ENCODE results near the gene AARS2. TPM values are rescaled to one million over a fixed set of nuclear protein-coding genes. Genes with fewer than 3 reads are reported as not detected.
A peak's percentile ranks its signal among the peaks of the same experiment; 100 is the strongest.
"Not testable (repeated sequence)": the region's sequence is repeated elsewhere in the genome, so short reads cannot be mapped to it uniquely, and the experiment has no call there.

Gene AARS2
- total RNA-seq, 1 experiment from 2014 or later: 6.1 TPM

DNA sequence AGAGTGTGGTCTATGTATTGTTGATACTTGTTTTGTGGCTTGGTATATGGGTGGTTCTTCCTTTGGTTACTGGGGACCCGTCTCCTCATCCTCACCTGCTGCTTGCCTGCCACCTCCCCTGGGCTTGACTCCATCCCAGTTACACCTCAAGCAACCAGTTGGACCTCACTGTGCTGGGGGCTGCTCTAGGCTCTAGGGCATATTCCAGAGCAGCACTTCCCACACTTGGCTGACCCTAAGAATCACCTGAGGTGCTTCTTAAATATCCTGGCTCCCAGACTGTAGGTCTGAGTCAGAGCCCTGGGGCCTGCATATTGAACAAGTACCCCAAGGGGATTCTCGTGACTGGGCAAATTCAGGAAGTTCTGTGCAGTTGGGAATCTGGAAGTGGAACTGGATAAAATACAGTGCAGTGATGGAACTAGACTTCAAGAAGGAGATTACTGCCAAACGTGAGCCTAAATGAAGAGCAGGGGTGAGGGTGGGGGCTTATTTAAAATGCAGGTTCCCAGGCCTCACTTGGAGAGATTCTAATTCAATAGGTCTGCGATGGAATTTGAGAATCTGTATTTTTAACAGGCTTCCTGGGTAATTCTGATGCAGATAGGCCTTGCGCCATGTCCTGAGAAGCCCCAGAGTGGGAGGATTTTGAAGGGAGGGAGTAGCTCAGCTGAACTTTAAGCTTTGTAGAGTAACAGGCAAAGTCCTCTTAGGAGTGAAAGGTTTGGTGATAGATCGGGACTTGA lies 36.9 kb upstream of the AARS2 start:
- Histone ChIP-seq H3K9me3 (ENCODE audit: low read length) (no peaks in the 10 kb centered on the region), H3K79me2 (ENCODE audit: low read length) (no peaks in the 10 kb centered on the region), H3K4me1 (ENCODE audit: low read length) (no peaks in the 10 kb centered on the region), H3K9me2 (replicated peaks; ENCODE audit: insufficient read depth, low read length) (no peaks in the 10 kb centered on the region), H3K4me3 (ENCODE audit: low read length) (no peak overlapping the region), H3K27me3 (ENCODE audit: low read length) (no peaks in the 10 kb centered on the region), H3K9ac (ENCODE audit: low read length) (no peak overlapping the region), H3K27ac (ENCODE audit: low read length) (no peak overlapping the region), H3K36me3 (ENCODE audit: insufficient read depth, low read length) (no peaks in the 10 kb centered on the region), H3K4me2 (ENCODE audit: low read depth, low read length, poor library complexity, severe bottlenecking) (no peak overlapping the region), H2AFZ (ENCODE audit: low read length) (no peak overlapping the region), H4K20me1 (ENCODE audit: insufficient read depth, low read depth, low read length) (no peaks in the 10 kb centered on the region)
- DNase-seq: no peak

DNA sequence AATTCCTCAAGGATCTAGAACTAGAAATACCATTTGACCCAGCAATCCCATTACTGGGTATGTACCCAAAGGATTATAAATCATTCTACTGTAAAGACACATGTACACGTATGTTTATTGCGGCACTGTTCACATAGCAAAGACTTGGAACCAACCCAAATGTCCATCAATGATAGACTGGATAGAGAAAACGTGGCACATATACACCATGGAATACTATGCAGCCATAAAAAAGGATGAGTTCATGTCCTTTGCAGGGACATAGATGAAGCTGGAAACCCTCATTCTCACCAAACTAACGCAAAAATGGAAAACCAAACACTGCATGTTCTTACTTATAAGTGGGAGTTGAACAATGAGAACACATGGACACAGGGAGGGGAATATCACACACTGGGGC lies 33.7 kb upstream of the AARS2 start:
- H4K20me1 ChIP-seq (ENCODE audit: insufficient read depth, low read depth, low read length); H3K27ac ChIP-seq (ENCODE audit: low read length); H2AFZ ChIP-seq (ENCODE audit: low read length); H3K27me3 ChIP-seq (ENCODE audit: low read length); H3K4me3 ChIP-seq (ENCODE audit: low read length); H3K9me3 ChIP-seq (ENCODE audit: low read length); DNase-seq; H3K36me3 ChIP-seq (ENCODE audit: insufficient read depth, low read length); H3K4me2 ChIP-seq (ENCODE audit: low read depth, low read length, poor library complexity, severe bottlenecking); H3K79me2 ChIP-seq (ENCODE audit: low read length); H3K9me2 ChIP-seq (replicated peaks; ENCODE audit: insufficient read depth, low read length); H3K9ac ChIP-seq (ENCODE audit: low read length): not testable (repeated sequence)
- peaks cover 12% of the 10 kb centered on the region for H3K4me1 ChIP-seq (ENCODE audit: low read length)

DNA sequence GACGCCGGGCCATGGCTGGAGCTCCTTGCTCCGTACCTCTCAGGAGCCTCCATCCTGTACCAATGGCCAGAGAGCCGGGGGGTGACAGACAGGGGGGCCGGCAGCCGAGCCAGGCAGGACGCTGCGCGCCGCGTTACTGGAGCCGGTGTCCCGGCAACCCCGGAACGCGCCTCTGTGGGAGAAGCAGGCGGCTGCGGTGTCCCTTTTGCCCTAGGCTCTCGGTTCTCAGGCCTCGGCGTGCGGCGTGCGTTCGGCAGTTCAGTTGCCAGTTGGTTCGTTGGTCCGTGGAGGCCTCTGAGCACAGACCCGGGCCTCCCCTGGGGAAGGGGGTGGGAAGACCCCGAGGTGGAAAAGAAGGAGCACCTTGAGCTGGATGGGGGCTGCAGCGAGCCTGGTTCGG lies 29.3 kb upstream of the AARS2 start, which contains the start of gene SPATS1:
Gene SPATS1 (plus strand): TSS at position 162 of the 400 bp plus-strand sequence. CDS start 446 bp downstream, outside the sequence.
- Histone ChIP-seq H2AFZ (ENCODE audit: low read length) (peak within 1 kb of the TSS; percentile 90), H3K4me1 (ENCODE audit: low read length) (peaks cover 26% of the 10 kb centered on the region), H3K27me3 (ENCODE audit: low read length) (no peaks in the 10 kb centered on the region), H3K9ac (ENCODE audit: low read length) (no peak within 1 kb of the TSS), H3K9me3 (ENCODE audit: low read length) (no peaks in the 10 kb centered on the region), H3K79me2 (ENCODE audit: low read length) (no peaks in the 10 kb centered on the region), H3K36me3 (ENCODE audit: insufficient read depth, low read length) (no peaks in the 10 kb centered on the region), H3K27ac (ENCODE audit: low read length) (no peak within 1 kb of the TSS), H4K20me1 (ENCODE audit: insufficient read depth, low read depth, low read length) (no peaks in the 10 kb centered on the region), H3K4me2 (ENCODE audit: low read depth, low read length, poor library complexity, severe bottlenecking) (peak within 1 kb of the TSS; percentile 38), H3K4me3 (ENCODE audit: low read length) (no peak within 1 kb of the TSS), H3K9me2 (replicated peaks; ENCODE audit: insufficient read depth, low read length) (no peaks in the 10 kb centered on the region)
- DNase-seq: no peak

DNA sequence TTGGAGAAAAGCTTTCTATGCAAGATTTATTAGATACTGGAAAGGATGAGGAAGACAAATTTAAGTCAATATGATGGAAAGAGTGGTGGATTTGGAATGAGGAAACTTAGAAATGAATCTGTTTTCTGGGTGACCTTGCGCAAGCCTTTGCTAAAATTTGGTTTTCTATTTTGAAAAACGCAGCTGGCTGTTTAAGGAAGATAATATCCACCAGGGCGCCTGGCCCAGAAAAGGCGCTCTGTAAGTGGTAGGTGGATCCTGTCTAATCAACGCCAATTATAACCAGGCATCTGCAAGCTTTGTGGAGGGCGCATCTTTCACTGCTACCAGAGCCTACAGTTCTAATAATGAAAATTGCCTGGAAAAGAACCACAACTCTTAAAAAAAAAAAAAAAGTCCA lies 28.9 kb upstream of the AARS2 start:
- Histone ChIP-seq H2AFZ (ENCODE audit: low read length) (no peak overlapping the region), H3K4me3 (ENCODE audit: low read length) (no peak overlapping the region), H3K9me3 (ENCODE audit: low read length) (no peaks in the 10 kb centered on the region), H3K4me2 (ENCODE audit: low read depth, low read length, poor library complexity, severe bottlenecking) (no peak overlapping the region), H3K9me2 (replicated peaks; ENCODE audit: insufficient read depth, low read length) (no peaks in the 10 kb centered on the region), H3K36me3 (ENCODE audit: insufficient read depth, low read length) (no peaks in the 10 kb centered on the region), H3K4me1 (ENCODE audit: low read length) (peaks cover 26% of the 10 kb centered on the region), H3K79me2 (ENCODE audit: low read length) (no peaks in the 10 kb centered on the region), H3K27ac (ENCODE audit: low read length) (no peak overlapping the region), H3K9ac (ENCODE audit: low read length) (no peak overlapping the region), H4K20me1 (ENCODE audit: insufficient read depth, low read depth, low read length) (no peaks in the 10 kb centered on the region), H3K27me3 (ENCODE audit: low read length) (no peaks in the 10 kb centered on the region)
- DNase-seq: no peak

DNA sequence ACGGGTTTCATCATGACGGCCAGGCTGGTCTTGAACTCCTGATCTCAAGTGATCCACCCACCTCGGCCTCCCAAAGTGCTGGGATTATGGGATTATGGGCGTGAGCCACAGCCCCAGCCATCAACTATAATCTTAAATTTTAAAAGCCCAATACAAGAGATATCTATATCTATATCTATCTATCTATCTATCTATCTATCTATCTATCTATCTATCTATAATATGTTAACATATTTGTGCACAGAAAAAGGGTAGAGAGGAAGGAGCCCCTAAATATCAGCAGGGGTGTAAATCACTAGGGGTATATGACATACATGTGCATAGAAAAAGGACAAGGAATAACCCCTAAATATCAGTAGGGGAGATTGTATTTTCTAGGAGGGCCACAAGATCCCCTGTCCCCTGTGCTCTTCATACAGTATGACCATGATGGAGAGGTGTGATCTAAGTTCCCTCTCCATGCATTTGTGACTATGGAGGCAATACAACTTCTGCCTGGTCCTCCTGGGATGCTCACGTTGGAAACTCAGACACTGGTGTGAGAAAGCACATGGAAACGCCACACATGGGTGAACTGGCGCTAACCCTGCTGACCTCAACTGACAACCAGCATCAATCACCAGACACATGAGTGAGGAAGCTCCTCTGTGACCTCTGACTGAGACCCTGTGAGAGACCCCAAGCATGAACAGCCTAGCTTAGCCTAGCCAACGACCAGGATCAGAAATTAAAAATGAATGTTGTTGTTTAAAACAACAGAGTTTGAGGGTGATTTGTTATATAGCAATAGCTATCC lies 28.1 kb upstream of the AARS2 start:
- H3K36me3 ChIP-seq (ENCODE audit: insufficient read depth, low read length): no peaks in the 10 kb centered on the region
- no peaks in the 10 kb centered on the region for H3K9me2 ChIP-seq (replicated peaks; ENCODE audit: insufficient read depth, low read length)
- H3K4me3 ChIP-seq (ENCODE audit: low read length): no peak overlapping the region
- no peaks in the 10 kb centered on the region for H4K20me1 ChIP-seq (ENCODE audit: insufficient read depth, low read depth, low read length)
- no peaks in the 10 kb centered on the region for H3K79me2 ChIP-seq (ENCODE audit: low read length)
- H3K27me3 ChIP-seq (ENCODE audit: low read length): no peaks in the 10 kb centered on the region
- no peak overlapping the region for H2AFZ ChIP-seq (ENCODE audit: low read length)
- peaks cover 26% of the 10 kb centered on the region for H3K4me1 ChIP-seq (ENCODE audit: low read length)
- H3K27ac ChIP-seq (ENCODE audit: low read length): no peak overlapping the region
- no peaks in the 10 kb centered on the region for H3K9me3 ChIP-seq (ENCODE audit: low read length)
- no peak for DNase-seq
- no peak overlapping the region for H3K9ac ChIP-seq (ENCODE audit: low read length)
- H3K4me2 ChIP-seq (ENCODE audit: low read depth, low read length, poor library complexity, severe bottlenecking): no peak overlapping the region

DNA sequence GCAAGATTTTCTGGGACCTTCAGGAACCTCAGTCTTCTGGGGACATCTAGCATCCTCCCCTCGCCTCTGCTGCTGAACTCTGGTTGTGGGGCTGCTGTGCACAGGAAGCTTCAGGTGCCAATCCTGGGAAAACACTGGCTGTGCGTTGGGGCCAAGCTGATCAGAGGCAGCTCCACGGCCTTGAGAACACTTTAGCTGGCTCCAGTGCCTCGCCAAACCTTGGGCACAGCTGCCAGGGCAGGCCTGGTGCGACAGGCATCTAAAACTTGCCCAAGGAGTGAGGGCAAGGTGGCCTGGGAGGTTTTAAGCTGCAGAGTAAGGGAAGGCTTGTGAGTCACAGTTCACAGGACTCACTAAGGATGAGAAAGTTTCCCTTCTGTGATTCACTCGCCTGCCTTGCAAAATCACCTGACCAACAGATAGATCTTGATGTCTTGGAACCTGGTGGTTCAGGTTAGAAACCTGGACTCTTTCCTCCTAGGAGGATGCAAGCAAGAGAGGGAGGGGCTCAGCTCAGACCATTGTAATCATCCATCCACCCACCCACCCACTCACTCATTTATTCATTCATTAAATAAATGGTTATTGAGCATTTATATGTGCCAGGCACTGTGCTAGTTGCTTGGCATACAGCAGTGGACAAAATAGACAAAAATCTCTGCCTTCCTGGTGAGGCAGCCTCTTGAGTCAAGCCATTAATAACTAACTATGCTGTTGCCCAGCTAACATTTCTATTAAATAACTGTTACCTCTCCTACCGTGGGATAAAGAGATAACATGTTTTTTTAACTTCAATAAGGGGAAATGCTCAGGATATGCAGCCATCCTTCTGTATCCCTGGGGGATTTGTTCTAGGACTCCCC lies 26.8 kb upstream of the AARS2 start:
- H3K79me2 ChIP-seq (ENCODE audit: low read length): no peaks in the 10 kb centered on the region
- DNase-seq: no peak
- H3K36me3 ChIP-seq (ENCODE audit: insufficient read depth, low read length): no peaks in the 10 kb centered on the region
- no peak overlapping the region for H3K4me3 ChIP-seq (ENCODE audit: low read length)
- peaks cover 26% of the 10 kb centered on the region for H3K4me1 ChIP-seq (ENCODE audit: low read length)
- no peaks in the 10 kb centered on the region for H3K9me2 ChIP-seq (replicated peaks; ENCODE audit: insufficient read depth, low read length)
- no peaks in the 10 kb centered on the region for H3K27me3 ChIP-seq (ENCODE audit: low read length)
- no peaks in the 10 kb centered on the region for H3K9me3 ChIP-seq (ENCODE audit: low read length)
- H4K20me1 ChIP-seq (ENCODE audit: insufficient read depth, low read depth, low read length): no peaks in the 10 kb centered on the region
- H2AFZ ChIP-seq (ENCODE audit: low read length): no peak overlapping the region
- H3K4me2 ChIP-seq (ENCODE audit: low read depth, low read length, poor library complexity, severe bottlenecking): peak overlapping the region; percentile 1
- H3K9ac ChIP-seq (ENCODE audit: low read length): no peak overlapping the region
- no peak overlapping the region for H3K27ac ChIP-seq (ENCODE audit: low read length)

DNA sequence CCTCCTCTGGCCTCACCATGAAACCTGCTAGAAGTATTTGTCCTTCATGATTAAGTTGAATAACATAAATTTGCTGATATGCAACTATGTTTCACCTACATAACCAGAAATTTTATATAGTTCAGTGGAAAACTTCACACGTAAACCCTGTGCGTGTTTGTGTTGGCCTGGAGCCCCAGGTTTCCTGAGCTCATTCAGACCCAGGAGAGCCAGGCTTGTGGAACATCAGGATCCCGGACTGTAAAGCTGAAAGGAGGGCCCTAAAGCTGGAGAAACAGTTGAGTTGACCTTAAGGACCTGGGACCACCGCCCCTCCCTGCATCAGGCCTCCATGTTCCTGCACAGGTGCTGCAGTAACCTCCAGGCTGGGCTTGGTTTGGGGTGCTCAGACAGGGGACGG lies 26.2 kb upstream of the AARS2 start:
- Histone ChIP-seq H2AFZ (ENCODE audit: low read length) (no peak overlapping the region), H3K27ac (ENCODE audit: low read length) (no peak overlapping the region), H3K4me2 (ENCODE audit: low read depth, low read length, poor library complexity, severe bottlenecking) (no peak overlapping the region), H4K20me1 (ENCODE audit: insufficient read depth, low read depth, low read length) (no peaks in the 10 kb centered on the region), H3K9me2 (replicated peaks; ENCODE audit: insufficient read depth, low read length) (no peaks in the 10 kb centered on the region), H3K9me3 (ENCODE audit: low read length) (no peaks in the 10 kb centered on the region), H3K4me3 (ENCODE audit: low read length) (no peak overlapping the region), H3K27me3 (ENCODE audit: low read length) (no peaks in the 10 kb centered on the region), H3K79me2 (ENCODE audit: low read length) (no peaks in the 10 kb centered on the region), H3K9ac (ENCODE audit: low read length) (no peak overlapping the region), H3K4me1 (ENCODE audit: low read length) (peaks cover 26% of the 10 kb centered on the region), H3K36me3 (ENCODE audit: insufficient read depth, low read length) (no peaks in the 10 kb centered on the region)
- DNase-seq: no peak
